Effector memory CD4-positive, alpha-beta T cell (primary cell): ENCODE measurements around the gene GIMAP6.
"Not testable (repeated sequence)": the region's sequence is repeated elsewhere in the genome, so short reads cannot be mapped to it uniquely, and the experiment has no call there.

ENCODE experiments used
- DNase-seq, 3 donors: peaks; one replicate each; pipeline ENCODE4 v3.0.0-alpha.2; 2020
- H3K27ac ChIP-seq: 2 replicates; pipeline ENCODE4 v1.7.0; 2013; ENCODE audit warnings: mild to moderate bottlenecking, low read length, moderate library complexity; ENCODE audit not compliant: insufficient read depth, poor library complexity, severe bottlenecking
- H3K27me3 ChIP-seq: replicated peaks from 2 replicates; pipeline ENCODE4 v1.7.0; 2013; ENCODE audit warnings: mild to moderate bottlenecking, low read length; ENCODE audit not compliant: insufficient read depth, control insufficient read depth, poor library complexity, severe bottlenecking
- H3K36me3 ChIP-seq: 2 replicates; pipeline ENCODE4 v1.7.0; 2013; ENCODE audit warnings: mild to moderate bottlenecking, low read length, moderate library complexity; ENCODE audit not compliant: control insufficient read depth, insufficient read depth
- H3K4me1 ChIP-seq: 2 replicates; pipeline ENCODE4 v1.7.0; 2013; ENCODE audit warnings: low read length, mild to moderate bottlenecking; ENCODE audit not compliant: control insufficient read depth, insufficient read depth, poor library complexity, severe bottlenecking
- H3K4me3 ChIP-seq: 2 replicates; pipeline ENCODE4 v1.7.0; 2013; ENCODE audit warnings: low read length, low read depth, mild to moderate bottlenecking; ENCODE audit not compliant: insufficient read depth, poor library complexity, severe bottlenecking
- H3K9me3 ChIP-seq: 2 replicates; pipeline ENCODE4 v1.7.0; 2013; ENCODE audit warnings: mild to moderate bottlenecking, low read length, moderate library complexity; ENCODE audit not compliant: control insufficient read depth

Gene GIMAP6

DNA sequence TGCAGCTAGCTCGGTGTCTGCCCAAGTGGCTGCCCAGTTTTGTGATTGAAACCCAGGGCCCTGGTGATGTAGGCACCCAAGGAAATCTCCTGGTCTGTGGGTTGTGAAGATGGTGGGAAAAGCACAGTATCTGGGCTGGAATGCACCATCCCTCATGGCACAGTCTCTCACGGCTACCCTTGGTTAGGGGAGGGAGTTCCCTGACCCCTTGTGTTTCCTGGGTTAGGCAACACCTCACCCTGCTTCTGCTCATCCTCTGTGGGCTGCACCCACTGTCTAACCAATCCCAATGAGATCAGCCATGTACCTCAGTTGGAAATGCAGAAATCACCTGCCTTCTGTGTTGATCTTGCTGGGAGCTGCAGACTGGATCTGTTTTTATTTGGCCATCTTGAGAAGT lies 37.4 kb downstream of the GIMAP6 start:
- Histone ChIP-seq H3K36me3 (no peaks in the 10 kb centered on the region), H3K4me1 (no peaks in the 10 kb centered on the region), H3K27ac (no peak overlapping the region), H3K4me3 (no peak overlapping the region), H3K27me3 (no peaks in the 10 kb centered on the region), H3K9me3 (peaks cover 5% of the 10 kb centered on the region)
- no peak for DNase-seq

DNA sequence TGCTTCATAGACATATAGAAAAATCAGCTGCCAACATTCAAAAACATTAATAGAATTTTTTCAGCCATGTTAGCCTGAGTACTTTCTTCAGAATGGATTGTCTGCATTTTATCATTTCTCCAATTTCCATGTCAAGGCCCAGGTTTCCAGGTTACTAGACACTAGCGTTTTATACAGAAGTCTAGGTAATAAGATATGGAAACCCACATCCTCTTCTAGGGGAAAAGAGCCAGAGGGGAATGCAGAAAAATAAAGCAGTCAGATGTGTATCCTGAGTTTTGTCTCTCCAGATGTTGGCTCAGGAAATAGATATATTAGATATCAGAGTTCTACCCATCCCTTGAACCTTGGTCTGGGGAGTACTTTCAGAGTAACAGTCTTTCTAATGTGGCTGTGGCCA lies 44.6 kb downstream of the GIMAP6 start:
- DNase-seq: no peak
- Histone ChIP-seq H3K9me3 (peaks cover 10% of the 10 kb centered on the region), H3K27ac (no peak overlapping the region), H3K4me3 (no peak overlapping the region), H3K27me3 (no peaks in the 10 kb centered on the region), H3K36me3 (no peaks in the 10 kb centered on the region), H3K4me1 (peaks cover 13% of the 10 kb centered on the region)

DNA sequence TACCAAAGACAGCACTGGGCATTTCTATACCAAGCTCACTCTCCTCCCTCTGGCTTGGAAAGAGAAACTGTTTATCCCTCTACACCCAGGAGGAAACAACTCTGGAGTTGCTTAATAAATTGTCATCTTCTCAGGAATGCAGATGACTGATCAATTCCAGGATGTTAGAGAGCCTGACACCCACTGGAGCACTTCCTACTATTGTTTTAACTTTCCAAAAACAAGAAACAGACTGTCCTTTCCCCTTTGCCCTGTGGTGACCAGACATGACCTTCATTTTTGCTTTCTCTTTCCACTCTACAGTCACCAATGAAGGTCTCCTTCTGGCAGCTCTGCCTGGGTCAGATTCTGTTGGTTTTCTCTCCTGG lies 45.4 kb downstream of the GIMAP6 start:
- peaks cover 18% of the 10 kb centered on the region for H3K9me3 ChIP-seq
- H3K27ac ChIP-seq: no peak overlapping the region
- DNase-seq: no peak
- no peaks in the 10 kb centered on the region for H3K36me3 ChIP-seq
- no peaks in the 10 kb centered on the region for H3K27me3 ChIP-seq
- no peak overlapping the region for H3K4me3 ChIP-seq
- H3K4me1 ChIP-seq: peaks cover 13% of the 10 kb centered on the region

DNA sequence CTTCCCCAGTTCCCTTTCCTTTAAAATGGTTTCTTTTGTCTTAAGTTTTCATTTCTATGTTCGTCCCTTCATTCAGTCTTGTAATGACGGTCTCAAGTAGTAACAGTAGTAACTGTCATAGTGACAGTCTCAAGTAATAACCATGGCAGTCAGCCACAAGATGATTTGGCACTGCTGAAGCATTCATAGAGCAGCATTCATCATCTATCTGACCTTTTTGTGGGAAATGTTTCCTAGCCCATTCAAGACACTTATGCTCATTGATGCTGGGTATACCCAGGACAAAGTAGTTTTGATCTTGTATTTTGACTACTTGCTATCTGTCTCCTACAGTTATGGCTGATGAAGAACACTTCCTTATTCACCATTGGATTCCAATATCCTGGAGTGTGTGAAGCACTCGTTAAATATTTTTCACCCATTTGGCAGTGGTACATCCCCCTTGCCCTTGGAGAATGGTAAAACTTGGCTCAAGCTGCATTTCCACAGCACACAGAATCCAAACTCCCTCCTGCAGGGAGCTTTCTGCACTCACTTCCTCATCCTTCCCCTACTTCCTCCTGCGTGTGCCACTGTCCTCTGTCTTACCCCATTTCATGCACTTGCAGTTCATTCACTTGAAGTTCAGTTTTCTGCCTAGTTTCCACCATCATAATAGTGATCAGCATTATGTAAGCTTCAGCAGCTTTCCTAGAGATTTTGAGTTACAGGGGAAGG lies 46.0 kb downstream of the GIMAP6 start:
- no peak for DNase-seq
- H3K27me3 ChIP-seq: no peaks in the 10 kb centered on the region
- no peak overlapping the region for H3K4me3 ChIP-seq
- H3K4me1 ChIP-seq: peaks cover 13% of the 10 kb centered on the region
- H3K36me3 ChIP-seq: no peaks in the 10 kb centered on the region
- peaks cover 22% of the 10 kb centered on the region for H3K9me3 ChIP-seq
- no peak overlapping the region for H3K27ac ChIP-seq

DNA sequence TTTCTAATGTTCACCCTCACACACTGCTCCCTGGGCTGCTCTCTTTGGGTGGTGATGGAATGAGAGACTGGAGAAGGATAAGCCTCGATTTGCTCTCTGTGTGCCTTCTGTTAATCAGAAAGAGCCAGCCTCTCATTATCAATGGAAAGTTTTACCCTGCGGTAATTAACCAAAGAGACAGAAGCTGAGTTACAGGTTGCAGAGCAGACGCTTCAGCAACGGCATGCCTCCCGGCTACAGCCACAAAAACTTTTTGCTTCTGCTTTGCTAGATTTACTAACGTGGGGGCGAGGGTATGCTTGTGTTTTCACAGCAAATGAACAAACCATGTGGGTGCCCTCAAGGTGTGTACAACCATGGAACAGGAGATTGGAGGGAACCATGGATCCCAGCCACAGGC lies 47.0 kb downstream of the GIMAP6 start:
- Histone ChIP-seq H3K27me3 (no peaks in the 10 kb centered on the region), H3K27ac (no peak overlapping the region), H3K4me1 (peaks cover 13% of the 10 kb centered on the region), H3K4me3 (no peak overlapping the region), H3K9me3 (peaks cover 31% of the 10 kb centered on the region), H3K36me3 (no peaks in the 10 kb centered on the region)
- no peak for DNase-seq

DNA sequence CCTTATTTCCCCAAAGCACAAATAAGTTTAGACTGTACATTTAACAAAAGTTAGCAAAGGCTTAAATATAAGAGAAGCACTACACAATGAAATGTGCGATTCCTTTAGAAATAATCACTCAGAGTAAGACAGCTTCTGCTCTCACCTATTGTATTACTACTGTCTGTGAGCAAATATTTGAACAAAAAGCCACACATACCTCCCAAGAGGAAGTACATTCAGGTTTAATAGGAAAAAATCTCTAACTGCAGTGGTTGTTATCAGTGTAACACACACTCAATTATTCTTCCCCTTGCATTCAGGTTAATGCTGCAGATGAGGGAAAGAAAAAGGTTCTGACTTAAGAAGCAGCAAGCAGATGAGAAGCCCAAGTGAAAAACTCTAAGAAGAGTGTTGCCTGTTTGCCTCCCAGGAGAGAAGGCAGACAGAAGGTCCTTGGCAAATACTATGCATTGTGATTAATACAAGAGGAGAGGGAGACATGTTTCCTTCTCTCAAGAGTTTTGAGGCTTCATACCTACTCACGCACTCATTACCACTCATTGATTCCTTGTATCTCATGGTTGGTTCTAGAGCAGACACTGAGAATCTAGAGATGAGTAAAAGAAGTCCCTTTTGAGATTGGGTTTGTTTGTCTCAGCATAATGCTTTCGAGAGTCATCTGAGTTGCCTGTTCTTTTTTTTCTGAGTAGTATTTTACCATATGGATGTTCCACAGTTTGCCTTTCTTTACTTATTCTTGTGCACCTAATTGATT lies 51.4 kb downstream of the GIMAP6 start:
- Histone ChIP-seq H3K27me3 (no peaks in the 10 kb centered on the region), H3K27ac (no peak overlapping the region), H3K4me3 (no peak overlapping the region), H3K9me3 (peaks cover 31% of the 10 kb centered on the region), H3K36me3 (no peaks in the 10 kb centered on the region), H3K4me1 (no peaks in the 10 kb centered on the region)
- DNase-seq: no peak

DNA sequence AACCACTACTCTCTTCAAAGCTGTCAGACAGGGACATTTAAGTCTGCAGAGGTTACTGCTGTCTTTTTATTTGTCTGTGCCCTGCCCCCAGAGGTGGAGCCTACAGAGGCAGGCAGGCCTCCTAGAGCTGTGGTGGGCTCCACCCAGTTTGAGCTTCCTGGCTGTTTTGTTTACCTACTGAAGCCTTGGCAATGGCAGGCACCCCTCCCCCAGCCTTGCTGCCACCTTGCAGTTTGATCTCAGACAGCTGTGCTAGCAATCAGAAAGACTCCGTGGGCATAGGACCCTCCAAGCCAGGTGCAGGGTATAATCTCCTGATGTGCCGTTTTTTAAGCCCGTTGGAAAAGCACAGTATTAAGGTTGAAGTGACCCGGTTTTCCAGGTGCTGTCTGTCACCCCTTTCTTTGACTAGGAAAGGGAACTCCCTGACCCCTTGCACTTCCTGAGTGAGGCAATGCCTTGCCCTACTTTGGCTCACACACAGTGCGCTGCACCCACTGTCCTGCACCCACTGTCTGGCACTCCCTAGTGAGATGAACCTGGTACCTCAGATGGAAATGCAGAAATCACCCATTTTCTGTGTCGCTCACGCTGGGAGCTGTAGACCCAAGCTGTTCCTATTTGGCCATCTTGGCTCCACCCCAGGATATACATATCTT lies 52.1 kb downstream of the GIMAP6 start:
- H3K36me3 ChIP-seq, H3K4me1 ChIP-seq, H3K27me3 ChIP-seq, H3K27ac ChIP-seq, H3K4me3 ChIP-seq: not testable (repeated sequence)
- DNase-seq: peak in 1 of 3 donors; percentile 44
- H3K9me3 ChIP-seq: peaks cover 31% of the 10 kb centered on the region
